Measurements from ENCODE around the gene UBTD1.

Gene UBTD1

GRCh38 chr10:97607095-97607636, 108.4 kb downstream of the UBTD1 start:
- DNase-seq (ENCODE audit: low read depth in 2 of 3, low spot score in 1 of 3) = no peak

- DNase-seq (ENCODE audit: low read depth in 2 of 3, low spot score in 1 of 3) = no peak
Measured at GRCh38 chr10:97608991-97609561, 110.4 kb downstream of the UBTD1 start.

DNA sequence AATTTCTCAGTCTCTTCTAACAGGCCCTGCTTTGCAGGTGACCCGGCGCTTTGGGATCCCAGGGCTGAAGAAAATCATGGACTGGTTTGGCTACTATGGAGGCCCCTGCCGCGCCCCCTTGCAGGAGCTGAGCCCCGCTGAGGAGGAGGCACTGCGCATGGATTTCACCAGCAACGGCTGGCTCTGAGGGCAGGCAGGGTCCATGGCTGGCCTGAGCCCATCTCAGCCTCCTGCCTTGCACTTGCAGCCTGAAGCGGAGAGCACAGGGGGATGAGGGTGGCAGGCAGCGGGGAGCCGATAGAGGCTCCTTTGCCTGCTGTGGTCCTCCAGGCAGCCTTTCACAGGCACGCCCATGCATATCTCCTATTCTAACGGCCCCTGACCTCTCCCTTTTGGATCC, 112.7 kb downstream of the UBTD1 start:
- no peak for DNase-seq (ENCODE audit: low read depth in 2 of 3, low spot score in 1 of 3)

GRCh38 chr10:97612386-97612785, 113.7 kb downstream of the UBTD1 start:
- no peak for DNase-seq (ENCODE audit: low read depth in 2 of 3, low spot score in 1 of 3)

DNA sequence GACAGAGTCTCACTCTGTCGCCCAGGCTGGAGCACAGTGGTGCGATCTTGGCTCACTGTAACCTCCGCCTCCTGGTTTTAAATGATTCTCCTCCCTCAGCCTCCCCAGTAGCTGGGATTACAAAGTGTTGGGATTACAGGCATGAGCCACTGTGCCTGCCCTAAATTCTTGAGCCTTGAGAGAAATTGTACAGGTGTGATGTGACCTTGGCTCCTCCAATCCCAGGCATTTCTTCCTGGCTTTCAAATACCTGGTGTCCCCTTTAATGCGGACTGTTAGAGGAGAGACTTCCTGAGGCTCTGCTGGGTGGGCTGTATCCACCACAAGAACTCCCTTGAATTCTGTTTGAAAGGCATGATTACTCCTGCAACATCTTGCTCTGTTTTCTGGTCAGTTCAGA, 119.6 kb downstream of the UBTD1 start:
- DNase-seq (ENCODE audit: low read depth in 2 of 3, low spot score in 1 of 3) = no peak

- DNase-seq (ENCODE audit: low read depth in 2 of 3, low spot score in 1 of 3) = no peak
Measured at GRCh38 chr10:97618733-97619132, 120.0 kb downstream of the UBTD1 start.

Data from stimulated activated CD4-positive, alpha-beta T cell treated with anti-CD3 and anti-CD28 coated beads, Interleukin-12 subunit alpha, Interleukin-12 subunit beta, amount 100 ng/mL, for 48 hours (primary cell).